ENCODE data around the gene HNRNPC.

DNA sequence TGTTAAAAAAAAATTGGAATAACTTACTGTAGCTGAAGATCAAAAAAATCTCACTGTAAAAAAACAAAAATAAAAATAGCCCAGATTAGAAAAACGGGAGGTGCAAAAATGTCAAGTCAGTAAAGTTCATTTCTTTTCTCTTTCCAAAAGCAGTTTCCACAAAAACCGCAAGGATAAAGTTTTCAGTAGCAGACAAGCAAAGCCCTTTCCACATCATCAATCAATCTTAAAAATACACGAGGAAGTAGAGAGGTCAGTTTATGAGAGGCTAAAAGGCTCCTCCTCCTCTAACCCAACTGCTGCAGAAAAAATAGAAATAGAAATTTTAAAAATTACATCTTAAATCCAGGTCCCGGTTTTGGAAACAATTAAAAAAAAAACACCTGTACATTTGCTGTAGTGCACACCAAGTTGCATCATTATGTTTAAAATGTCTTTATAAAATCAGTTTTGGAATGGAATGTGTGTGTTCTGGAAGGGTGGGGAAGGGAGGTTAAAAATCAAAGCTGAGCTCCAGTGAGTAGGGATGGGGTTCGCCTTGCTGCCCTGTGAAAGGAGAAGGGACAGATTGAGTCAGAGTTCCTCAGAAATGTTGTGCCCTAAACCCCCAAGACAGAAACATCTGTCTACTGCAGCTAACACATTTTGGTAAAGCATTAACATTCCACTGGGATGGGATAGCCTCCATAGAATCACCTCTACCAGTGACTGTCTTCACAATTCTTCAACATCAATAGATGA lies 5.8 kb downstream of the HNRNPC start:
- TF ChIP-seq, protein P1, sequence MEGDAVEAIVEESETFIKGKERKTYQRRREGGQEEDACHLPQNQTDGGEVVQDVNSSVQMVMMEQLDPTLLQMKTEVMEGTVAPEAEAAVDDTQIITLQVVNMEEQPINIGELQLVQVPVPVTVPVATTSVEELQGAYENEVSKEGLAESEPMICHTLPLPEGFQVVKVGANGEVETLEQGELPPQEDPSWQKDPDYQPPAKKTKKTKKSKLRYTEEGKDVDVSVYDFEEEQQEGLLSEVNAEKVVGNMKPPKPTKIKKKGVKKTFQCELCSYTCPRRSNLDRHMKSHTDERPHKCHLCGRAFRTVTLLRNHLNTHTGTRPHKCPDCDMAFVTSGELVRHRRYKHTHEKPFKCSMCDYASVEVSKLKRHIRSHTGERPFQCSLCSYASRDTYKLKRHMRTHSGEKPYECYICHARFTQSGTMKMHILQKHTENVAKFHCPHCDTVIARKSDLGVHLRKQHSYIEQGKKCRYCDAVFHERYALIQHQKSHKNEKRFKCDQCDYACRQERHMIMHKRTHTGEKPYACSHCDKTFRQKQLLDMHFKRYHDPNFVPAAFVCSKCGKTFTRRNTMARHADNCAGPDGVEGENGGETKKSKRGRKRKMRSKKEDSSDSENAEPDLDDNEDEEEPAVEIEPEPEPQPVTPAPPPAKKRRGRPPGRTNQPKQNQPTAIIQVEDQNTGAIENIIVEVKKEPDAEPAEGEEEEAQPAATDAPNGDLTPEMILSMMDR (conservative IDR thresholded peaks at IDR 0.05 in 1 of 2, IDR thresholded peaks at IDR 0.05 in 1 of 2; ENCODE audit: low read depth in 1 of 2, low read length in 2 of 2): peak in 1 of 2 donors; percentile 12
- no peak for TF ChIP-seq EZH2 (IDR thresholded peaks at IDR 0.05; ENCODE audit: low read length, missing control alignments)

All from fibroblast of lung (primary cell).